T-helper 1 cell treated with Interleukin-12 subunit alpha and Interleukin-12 subunit beta and Interleukin-4 antibody, amounts not matched to agents 30 ng/mL and 1 ng/mL, for 36 hours (primary cell): ENCODE data around the gene ULK4. TPM values are rescaled to one million over a fixed set of nuclear protein-coding genes. Genes with fewer than 3 reads are reported as not detected.

ENCODE experiments used
- intact Hi-C: fragments of 100-400 bp; cut with micrococcal nuclease; formaldehyde crosslinking; loops from one replicate; pipeline ENCODE4 v1.15.1; 2024
- total RNA-seq: library from RNA; stranded (reverse); gene quantifications from 2 replicates; pipeline ENCODE4 v1.2.3, GENCODE V29; 2022

ULK4 gene
- total RNA-seq, 1 donor from 2014 or later: 9.9 TPM

- intact Hi-C loops: no loop called here
Observed at GRCh38 chr3:41237907-41238306, 724.0 kb downstream of the ULK4 start.

GRCh38 chr3:41236228-41236627 lies 725.7 kb downstream of the ULK4 start:
- intact Hi-C loops: no loop called here

GRCh38 chr3:41234823-41235721 lies 726.8 kb downstream of the ULK4 start:
- intact Hi-C loops: loop anchor here (5.0 kb wide), 1 partner anchor 908 kb away; no protein-coding TSS in a partner anchor

GRCh38 chr3:41224120-41224806 lies 737.6 kb downstream of the ULK4 start:
- intact Hi-C loops: no loop called here

GRCh38 chr3:41223691-41224090 lies 738.2 kb downstream of the ULK4 start:
- intact Hi-C loops: no loop called here

- intact Hi-C loops: no loop called here
Observed at GRCh38 chr3:41223078-41223477, 738.8 kb downstream of the ULK4 start.

- intact Hi-C loops: no loop called here
Observed at GRCh38 chr3:41222501-41222900, 739.4 kb downstream of the ULK4 start.

- intact Hi-C loops: no loop called here
Observed at GRCh38 chr3:41222012-41222411, 739.9 kb downstream of the ULK4 start.

- intact Hi-C loops: no loop called here
Observed at GRCh38 chr3:41220906-41221677, 740.8 kb downstream of the ULK4 start.

GRCh38 chr3:41219424-41219823 lies 742.5 kb downstream of the ULK4 start:
- intact Hi-C loops: no loop called here

- intact Hi-C loops: loop anchor here (2.0 kb wide), 1 partner anchor 14 kb away; no protein-coding TSS in a partner anchor
Observed at GRCh38 chr3:41216993-41217392, 744.9 kb downstream of the ULK4 start.

- intact Hi-C loops: loop anchor here (2.0 kb wide), 1 partner anchor 14 kb away; no protein-coding TSS in a partner anchor
Observed at GRCh38 chr3:41216422-41216821, 745.5 kb downstream of the ULK4 start.

- intact Hi-C loops: no loop called here
Observed at GRCh38 chr3:41213588-41213987, 748.3 kb downstream of the ULK4 start.

- intact Hi-C loops: no loop called here
Observed at GRCh38 chr3:41212088-41212487, 749.8 kb downstream of the ULK4 start.

GRCh38 chr3:41210966-41211365 lies 750.9 kb downstream of the ULK4 start:
- intact Hi-C loops: no loop called here

GRCh38 chr3:41209646-41210045 lies 752.3 kb downstream of the ULK4 start:
- intact Hi-C loops: loop anchor here (10.0 kb wide), 3 partner anchors 885 to 1395 kb away; partner anchors contain the start of genes NKTR and TRAK1

GRCh38 chr3:41208507-41209220 lies 753.2 kb downstream of the ULK4 start:
- intact Hi-C loops: loop anchor here (10.0 kb wide), 3 partner anchors 886 to 1396 kb away; partner anchors contain the start of genes NKTR and TRAK1

GRCh38 chr3:41207355-41207754 lies 754.5 kb downstream of the ULK4 start:
- intact Hi-C loops: loop anchor here (10.0 kb wide), 3 partner anchors 887 to 1397 kb away; partner anchors contain the start of genes NKTR and TRAK1

- intact Hi-C loops: loop anchor here (10.0 kb wide), 3 partner anchors 889 to 1399 kb away; partner anchors contain the start of genes NKTR and TRAK1
Observed at GRCh38 chr3:41205591-41205990, 756.3 kb downstream of the ULK4 start.

GRCh38 chr3:41204369-41204768 lies 757.5 kb downstream of the ULK4 start:
- intact Hi-C loops: loop anchor here (5.0 to 10.0 kb wide), 6 partner anchors 232 to 1400 kb away; partner anchors contain the start of genes NKTR, TRAK1 and ZNF620
